ENCODE results near the gene BANK1.

- TF ChIP-seq EZH2phosphoT487 (IDR thresholded peaks at IDR 0.05; ENCODE audit: insufficient read depth, low read depth) (no peak), EZH2 (IDR thresholded peaks at IDR 0.05; ENCODE audit: insufficient read depth, poor library complexity, severe bottlenecking) (no peak)
Observed at GRCh38 chr4:102047616-102048015, 257.1 kb downstream of the BANK1 start.

All from GM23248 (cell line).